Keratinocyte (primary cell): ENCODE results near the gene VTI1A. TPM values are rescaled to one million over a fixed set of nuclear protein-coding genes. Genes with fewer than 3 reads are reported as not detected.
A peak's percentile ranks its signal among the peaks of the same experiment; 100 is the strongest.

Experiments
- DNase-seq: peaks from one replicate; pipeline ENCODE4 v3.0.0-alpha.2; 2011; ENCODE audit warnings: low read depth, missing footprints, low spot score
- FAIRE-seq: peaks from 2 replicates; lab custom pipeline; 2011; peaks lifted over from hg19 to GRCh38; lab: Jason Lieb, UNC
- H2AFZ ChIP-seq: 2 replicates; pipeline ENCODE4 v1.6.0; 2012; ENCODE audit warnings: low read length, control low read depth, inconsistent platforms; ENCODE audit not compliant: control insufficient read depth
- H3K27ac ChIP-seq: 2 replicates; pipeline ENCODE4 v1.5.1; 2011; ENCODE audit warnings: low read length; ENCODE audit not compliant: control insufficient read depth, insufficient read depth
- H3K27me3 ChIP-seq: 3 replicates; pipeline ENCODE4 v1.6.0; 2011; ENCODE audit warnings: low read length; ENCODE audit not compliant: control insufficient read depth, insufficient read depth; ENCODE audit errors: extremely low read depth
- H3K36me3 ChIP-seq, 2 experiments: 2 replicates in 1 of 2; 3 replicates in 1 of 2; pipeline ENCODE4 v1.5.1; 2011; ENCODE audit warnings: low read length in 2 of 2, mild to moderate bottlenecking in 1 of 2; ENCODE audit not compliant: control insufficient read depth in 2 of 2, insufficient read depth in 2 of 2; ENCODE audit errors: extremely low read depth in 1 of 2
- H3K4me1 ChIP-seq: 3 replicates; pipeline ENCODE4 v1.5.1; 2011; ENCODE audit warnings: low read length; ENCODE audit not compliant: control insufficient read depth, insufficient read depth; ENCODE audit errors: extremely low read depth
- H3K4me2 ChIP-seq: 3 replicates; pipeline ENCODE4 v1.6.0; 2011; ENCODE audit warnings: low read depth, low read length; ENCODE audit not compliant: control insufficient read depth, insufficient read depth; ENCODE audit errors: extremely low read depth
- H3K4me3 ChIP-seq, 3 experiments: fragments of 200-600 bp in 1 of 3; sonication (generic) in 1 of 3; 2 replicates in 2 of 3; 3 replicates in 1 of 3; pipeline ENCODE4 v1.5.1; 2011 to 2016; ENCODE audit warnings: low read length in 3 of 3, mild to moderate bottlenecking in 3 of 3, control low read depth in 2 of 3, inconsistent platforms in 1 of 3, low read depth in 1 of 3, mixed read lengths in 1 of 3, mixed run types in 1 of 3, moderate library complexity in 1 of 3; ENCODE audit not compliant: control insufficient read depth in 2 of 3, insufficient read depth in 2 of 3; ENCODE audit errors: extremely low read depth in 1 of 3
- H3K79me2 ChIP-seq: 2 replicates; pipeline ENCODE4 v1.6.0; 2012; ENCODE audit warnings: low read length; ENCODE audit not compliant: control insufficient read depth, insufficient read depth
- H3K9ac ChIP-seq: 3 replicates; pipeline ENCODE4 v1.6.0; 2011; ENCODE audit warnings: low read length; ENCODE audit not compliant: control insufficient read depth, insufficient read depth; ENCODE audit errors: extremely low read depth
- H3K9me1 ChIP-seq: 3 replicates; pipeline ENCODE4 v1.6.0; 2011; ENCODE audit warnings: low read length; ENCODE audit not compliant: control insufficient read depth, insufficient read depth; ENCODE audit errors: extremely low read depth
- H3K9me3 ChIP-seq: 2 replicates; pipeline ENCODE4 v1.5.1; 2012; ENCODE audit warnings: low read depth, low read length; ENCODE audit not compliant: control insufficient read depth
- H4K20me1 ChIP-seq: 3 replicates; pipeline ENCODE4 v1.6.0; 2011; ENCODE audit warnings: low read length; ENCODE audit not compliant: control insufficient read depth, insufficient read depth; ENCODE audit errors: extremely low read depth
- EZH2 ChIP-seq: IDR thresholded peaks from one replicate; pipeline ENCODE4 v1.6.1; 2012; ENCODE audit warnings: inconsistent platforms, mild to moderate bottlenecking, low read length, moderate library complexity
- dilution Hi-C: fragments of 300-500 bp; cut with MboI; formaldehyde crosslinking; loops from one replicate; pipeline ENCODE4 v1.7.0; 2020; ENCODE audit warnings: low sequenced_read_pairs; ENCODE audit not compliant: extremely low pct_ligation_motif_present
- polyA plus RNA-seq, 5 experiments: library from polyadenylated mRNA; depleted of rRNA in 3 of 5; stranded (reverse) in 3 of 5; stranded (forward) in 1 of 5; unstranded in 1 of 5; fragments of >200 nt; gene quantifications; 1 replicate in 1 of 5; 2 replicates in 3 of 5; 3 replicates in 1 of 5; pipeline versions ENCODE4 v1.2.1 to v1.2.3, GENCODE V29; 2011 to 2012; ENCODE audit warnings: missing spikeins in 2 of 5, low read depth in 1 of 5, low replicate concordance in 1 of 5
- TF ChIP-seq, protein P1 (sequence below), 3 experiments: IDR thresholded peaks in 1 of 3; conservative IDR thresholded peaks in 1 of 3; optimal IDR thresholded peaks in 1 of 3; 2 replicates in 2 of 3; 3 replicates in 1 of 3; pipeline versions ENCODE3 to v1.5.1; 2011; ENCODE audit warnings: low read length in 3 of 3, mild to moderate bottlenecking in 3 of 3, moderate library complexity in 2 of 3, control low read depth in 1 of 3, inconsistent platforms in 1 of 3; ENCODE audit not compliant: insufficient read depth in 2 of 3; ENCODE audit errors: extremely low read depth in 1 of 3

Gene VTI1A
- polyA plus RNA-seq, 1 donor (not counting 4 experiments of a cell fraction or from before 2014, with no cell fraction given): 18.5 TPM

DNA sequence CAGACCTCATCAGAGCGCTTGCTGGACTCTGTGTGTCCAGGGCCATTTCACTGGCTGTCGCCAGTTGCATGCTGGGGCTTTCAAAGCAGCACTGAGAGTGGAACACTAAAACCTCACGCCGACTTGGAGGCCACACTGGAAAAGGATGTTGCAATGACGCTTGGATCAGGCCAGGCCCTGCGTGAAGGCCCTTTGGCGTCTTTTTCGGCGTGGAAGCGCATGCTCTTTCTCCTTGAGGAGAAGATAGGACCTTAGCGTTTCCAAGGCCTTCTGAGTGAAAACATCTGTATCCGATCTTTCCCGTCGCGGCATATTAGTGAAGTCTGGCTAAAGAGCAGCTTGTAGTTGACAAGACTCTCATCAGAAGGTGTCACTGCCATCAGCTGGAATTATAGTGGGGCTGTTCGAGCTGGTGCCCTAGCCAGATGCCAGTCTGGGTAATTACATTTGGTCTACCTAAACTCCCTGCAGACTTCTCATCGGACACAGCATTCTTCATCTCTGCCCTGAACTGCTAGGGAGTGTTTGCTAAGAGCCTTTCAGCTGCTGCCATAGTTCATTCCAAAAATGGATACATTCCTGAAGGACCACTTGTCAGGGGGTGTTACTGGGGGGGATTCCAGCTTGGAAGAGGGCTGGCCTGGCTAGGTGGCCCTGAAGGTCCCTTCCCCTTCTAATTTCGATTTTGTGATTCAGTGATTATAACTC is 335.3 kb downstream of the VTI1A start:
- no peak for DNase-seq

DNA sequence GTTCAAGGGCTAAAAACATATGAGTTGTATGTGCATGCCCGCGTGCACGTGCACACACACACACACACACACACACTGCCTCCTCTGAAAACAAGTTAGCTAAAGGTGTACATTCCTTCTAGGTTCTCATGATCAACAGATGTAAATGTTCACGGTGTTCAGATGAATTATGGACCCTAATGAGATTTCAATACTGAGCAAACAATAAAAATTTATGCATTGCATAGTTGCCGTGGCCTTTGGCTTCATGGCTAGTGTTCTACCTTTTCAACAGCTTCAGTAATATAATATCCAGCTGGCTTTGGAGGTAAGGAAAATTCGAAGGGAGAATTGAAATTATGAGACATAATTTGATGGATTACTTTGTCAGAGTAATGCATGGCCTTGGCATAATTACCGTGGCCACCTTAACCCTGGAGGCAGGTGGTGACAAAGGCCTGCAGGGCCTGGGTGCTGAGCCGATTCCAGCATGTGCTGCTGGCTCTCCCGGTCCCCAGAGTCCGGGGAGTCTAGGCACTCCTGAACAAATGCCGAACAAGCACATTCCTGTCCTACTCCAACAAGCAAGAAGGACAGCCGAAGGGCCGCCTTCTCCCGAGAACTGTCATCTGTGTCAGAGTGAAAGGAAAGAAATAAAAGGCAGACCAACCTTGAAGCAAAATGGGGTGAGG is 336.5 kb downstream of the VTI1A start:
- Histone ChIP-seq H3K27me3 (no peaks in the 10 kb centered on the region), H3K36me3 (no peaks in the 10 kb centered on the region), H2AFZ (peak overlapping the region; percentile 22), H3K27ac (no peak overlapping the region), H3K4me1 (peaks cover 10% of the 10 kb centered on the region), H3K9me3 (no peaks in the 10 kb centered on the region), H4K20me1 (no peaks in the 10 kb centered on the region), H3K4me3 (no peak overlapping the region), H3K79me2 (no peaks in the 10 kb centered on the region), H3K9me1 (no peaks in the 10 kb centered on the region), H3K4me2 (peak overlapping the region; percentile 73), H3K9ac (no peak overlapping the region)
- peak; percentile 20 for FAIRE-seq
- no peak for DNase-seq
- dilution Hi-C loops: no loop called here
- TF ChIP-seq EZH2: no peak
- TF ChIP-seq, protein P1, sequence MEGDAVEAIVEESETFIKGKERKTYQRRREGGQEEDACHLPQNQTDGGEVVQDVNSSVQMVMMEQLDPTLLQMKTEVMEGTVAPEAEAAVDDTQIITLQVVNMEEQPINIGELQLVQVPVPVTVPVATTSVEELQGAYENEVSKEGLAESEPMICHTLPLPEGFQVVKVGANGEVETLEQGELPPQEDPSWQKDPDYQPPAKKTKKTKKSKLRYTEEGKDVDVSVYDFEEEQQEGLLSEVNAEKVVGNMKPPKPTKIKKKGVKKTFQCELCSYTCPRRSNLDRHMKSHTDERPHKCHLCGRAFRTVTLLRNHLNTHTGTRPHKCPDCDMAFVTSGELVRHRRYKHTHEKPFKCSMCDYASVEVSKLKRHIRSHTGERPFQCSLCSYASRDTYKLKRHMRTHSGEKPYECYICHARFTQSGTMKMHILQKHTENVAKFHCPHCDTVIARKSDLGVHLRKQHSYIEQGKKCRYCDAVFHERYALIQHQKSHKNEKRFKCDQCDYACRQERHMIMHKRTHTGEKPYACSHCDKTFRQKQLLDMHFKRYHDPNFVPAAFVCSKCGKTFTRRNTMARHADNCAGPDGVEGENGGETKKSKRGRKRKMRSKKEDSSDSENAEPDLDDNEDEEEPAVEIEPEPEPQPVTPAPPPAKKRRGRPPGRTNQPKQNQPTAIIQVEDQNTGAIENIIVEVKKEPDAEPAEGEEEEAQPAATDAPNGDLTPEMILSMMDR (optimal IDR thresholded peaks at IDR 0.05 in 1 of 3, IDR thresholded peaks at IDR 0.05 in 1 of 3, conservative IDR thresholded peaks at IDR 0.05 in 1 of 3; ENCODE audit: extremely low read depth in 1 of 3, insufficient read depth in 2 of 3, low read length in 3 of 3): no peak

More for the DNA sequence above, 335.3 kb downstream of the VTI1A start:
- no peaks in the 10 kb centered on the region for H3K9me3 ChIP-seq
- dilution Hi-C loops: no loop called here
- no peak overlapping the region for H2AFZ ChIP-seq
- H3K9me1 ChIP-seq: no peaks in the 10 kb centered on the region
- H3K4me1 ChIP-seq: peaks cover 14% of the 10 kb centered on the region
- TF ChIP-seq EZH2: no peak
- TF ChIP-seq, protein P1 (optimal IDR thresholded peaks at IDR 0.05 in 1 of 3, IDR thresholded peaks at IDR 0.05 in 1 of 3, conservative IDR thresholded peaks at IDR 0.05 in 1 of 3; ENCODE audit: extremely low read depth in 1 of 3, insufficient read depth in 2 of 3, low read length in 3 of 3): no peak
- FAIRE-seq: no peak
- no peak overlapping the region for H3K4me3 ChIP-seq
- H4K20me1 ChIP-seq: no peaks in the 10 kb centered on the region
- H3K4me2 ChIP-seq: no peak overlapping the region
- no peak overlapping the region for H3K9ac ChIP-seq
- H3K79me2 ChIP-seq: no peaks in the 10 kb centered on the region
- H3K36me3 ChIP-seq: no peaks in the 10 kb centered on the region
- H3K27ac ChIP-seq: no peak overlapping the region
- H3K27me3 ChIP-seq: no peaks in the 10 kb centered on the region
